CD8-positive, alpha-beta memory T cell (primary cell): ENCODE measurements around the gene SLC38A5. TPM values are rescaled to one million over a fixed set of nuclear protein-coding genes. Genes with fewer than 3 reads are reported as not detected.

Source experiments
- CTCF ChIA-PET: fragments of 350-600 bp; sonication (Branson Sonifier 250); formaldehyde crosslinking; loops from one replicate; lab custom pipeline; 2021; ENCODE audit warnings: antibody characterized with exemption; lab: Charles Lee
- POLR2A ChIA-PET: fragments of 350-600 bp; sonication (Branson Sonifier 250); formaldehyde crosslinking; loops from one replicate; lab custom pipeline; 2021; ENCODE audit warnings: antibody characterized with exemption; lab: Charles Lee
- DNase-seq, 5 donors: peaks; one replicate each; pipeline versions ENCODE4 v3.0.0 to v3.0.0-alpha.2; 2020 to 2022; ENCODE audit warnings: mixed read lengths in 1 of 5
- H3K27ac ChIP-seq: one replicate; pipeline ENCODE4 v1.7.0; 2013; ENCODE audit warnings: low read depth, mild to moderate bottlenecking, low read length, moderate library complexity
- H3K27me3 ChIP-seq: 2 replicates; pipeline ENCODE4 v1.7.0; 2013; ENCODE audit warnings: low read length, mild to moderate bottlenecking; ENCODE audit not compliant: insufficient read depth, poor library complexity, severe bottlenecking
- H3K36me3 ChIP-seq: 2 replicates; pipeline ENCODE4 v1.7.0; 2013; ENCODE audit warnings: mild to moderate bottlenecking, low read length, moderate library complexity; ENCODE audit not compliant: insufficient read depth
- H3K4me1 ChIP-seq: 2 replicates; pipeline ENCODE4 v1.7.0; 2013; ENCODE audit warnings: mild to moderate bottlenecking, low read length, moderate library complexity; ENCODE audit not compliant: insufficient read depth
- H3K4me3 ChIP-seq: 2 replicates; pipeline ENCODE4 v1.7.0; 2013; ENCODE audit warnings: mild to moderate bottlenecking, low read length
- H3K9me3 ChIP-seq: 2 replicates; pipeline ENCODE4 v1.7.0; 2013; ENCODE audit warnings: mild to moderate bottlenecking, low read length
- H3K27ac Mint-ChIP-seq, 8 donors: one replicate each; pipeline ENCODE4 v1.8.0; 2020 to 2021; ENCODE audit warnings: mixed read lengths in 8 of 8, mild to moderate bottlenecking in 6 of 8, inconsistent platforms in 3 of 8, moderate library complexity in 3 of 8
- H3K27me3 Mint-ChIP-seq, 2 donors: one replicate each; pipeline ENCODE4 v1.8.0; 2020 to 2021; ENCODE audit warnings: mixed read lengths in 2 of 2, mild to moderate bottlenecking in 1 of 2, moderate library complexity in 1 of 2
- H3K36me3 Mint-ChIP-seq, 3 donors: one replicate each; pipeline ENCODE4 v1.8.0; 2020 to 2021; ENCODE audit warnings: mixed read lengths in 3 of 3, inconsistent platforms in 1 of 3, mild to moderate bottlenecking in 1 of 3
- H3K4me1 Mint-ChIP-seq, 3 donors: one replicate each; pipeline ENCODE4 v1.8.0; 2020 to 2021; ENCODE audit warnings: mixed read lengths in 3 of 3, inconsistent platforms in 1 of 3, mild to moderate bottlenecking in 1 of 3
- H3K4me3 Mint-ChIP-seq, 7 donors: one replicate each; pipeline ENCODE4 v1.8.0; 2020 to 2021; ENCODE audit warnings: mixed read lengths in 7 of 7, mild to moderate bottlenecking in 6 of 7, moderate library complexity in 4 of 7, inconsistent platforms in 2 of 7
- H3K9me3 Mint-ChIP-seq, 5 donors: one replicate each; pipeline ENCODE4 v1.8.0; 2020 to 2022; ENCODE audit warnings: mixed read lengths in 5 of 5, mild to moderate bottlenecking in 3 of 5, moderate library complexity in 2 of 5, inconsistent platforms in 1 of 5
- polyA plus RNA-seq: library from polyadenylated mRNA; unstranded; fragments of 300-500 nt; fragmentation: Illumina TruSeq; gene quantifications from one replicate; pipeline ENCODE4 v1.2.3, GENCODE V29; 2021
- total RNA-seq, 2 experiments: library from RNA; stranded (reverse); gene quantifications; one replicate each; pipeline ENCODE4 v1.2.3, GENCODE V29; 2021

The SLC38A5 gene
- total and polyA plus RNA-seq, 3 experiments from 2014 or later: 19.8 to 211 (median 188) TPM

GRCh38 chrX:48478806-48479205 lies 8.7 kb upstream of the SLC38A5 start:
- H3K4me3 ChIP-seq: no peak overlapping the region
- H3K9me3 Mint-ChIP-seq: no peaks in the 10 kb centered on the region
- peaks cover 0 to 55% (median 4%) of the 10 kb centered on the region in 3 donors for H3K36me3 Mint-ChIP-seq
- H3K27me3 ChIP-seq: no peaks in the 10 kb centered on the region
- CTCF ChIA-PET: no interaction called here
- peaks cover 24 to 39% (median 31%) of the 10 kb centered on the region in 3 donors for H3K4me1 Mint-ChIP-seq
- POLR2A ChIA-PET: no interaction called here
- H3K4me3 Mint-ChIP-seq: peak overlapping the region in 3 of 7 donors; percentile 3 to 49 (median 33)
- no peaks in the 10 kb centered on the region for H3K36me3 ChIP-seq
- H3K27ac ChIP-seq: no peak overlapping the region
- H3K27me3 Mint-ChIP-seq: peaks cover 0 to 7% of the 10 kb centered on the region in 2 donors
- H3K9me3 ChIP-seq: no peaks in the 10 kb centered on the region
- H3K4me1 ChIP-seq: peaks cover 14% of the 10 kb centered on the region
- DNase-seq: no peak
- H3K27ac Mint-ChIP-seq: peak overlapping the region in 4 of 8 donors; percentile 1 to 96 (median 62)

- H3K27ac ChIP-seq: no peak overlapping the region
- peaks cover 0 to 49% (median 4%) of the 10 kb centered on the region in 3 donors for H3K36me3 Mint-ChIP-seq
- peak overlapping the region in 6 of 8 donors; percentile 14 to 97 (median 82) for H3K27ac Mint-ChIP-seq
- H3K36me3 ChIP-seq: no peaks in the 10 kb centered on the region
- peaks cover 24 to 39% (median 31%) of the 10 kb centered on the region in 3 donors for H3K4me1 Mint-ChIP-seq
- no peaks in the 10 kb centered on the region for H3K27me3 ChIP-seq
- H3K9me3 ChIP-seq: no peaks in the 10 kb centered on the region
- no peak overlapping the region for H3K4me3 ChIP-seq
- no peaks in the 10 kb centered on the region for H3K9me3 Mint-ChIP-seq
- POLR2A ChIA-PET: no interaction called here
- DNase-seq: no peak
- peaks cover 0 to 7% of the 10 kb centered on the region in 2 donors for H3K27me3 Mint-ChIP-seq
- H3K4me1 ChIP-seq: peaks cover 14% of the 10 kb centered on the region
- H3K4me3 Mint-ChIP-seq: peak overlapping the region in 2 of 7 donors; percentile 3 to 87
- CTCF ChIA-PET: no interaction called here
Measured at GRCh38 chrX:48477960-48478755, 8.1 kb upstream of the SLC38A5 start.

DNA sequence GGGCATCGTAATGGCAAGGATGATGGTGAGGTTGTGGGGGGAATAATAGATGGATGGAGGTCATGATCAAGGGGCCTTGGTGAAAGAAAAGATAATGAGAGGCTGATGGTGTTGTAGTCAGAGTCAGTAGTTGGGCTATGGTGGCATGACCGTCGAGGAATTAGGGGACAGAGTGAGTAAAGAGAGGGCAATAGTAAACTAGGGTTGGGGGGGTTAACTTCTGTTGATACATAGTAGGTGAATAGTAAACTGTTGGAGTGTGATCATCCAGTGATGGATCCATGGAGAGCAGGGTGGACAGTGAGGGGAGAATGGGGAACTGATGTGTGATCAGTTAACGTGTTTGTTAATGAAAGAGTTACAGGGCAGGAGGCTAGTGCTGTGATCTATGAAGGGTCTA lies 6.9 kb upstream of the SLC38A5 start:
- CTCF ChIA-PET: no interaction called here
- peak overlapping the region; percentile 84 for H3K27ac ChIP-seq
- H3K9me3 Mint-ChIP-seq: no peaks in the 10 kb centered on the region
- H3K4me1 Mint-ChIP-seq: peaks cover 24 to 39% (median 31%) of the 10 kb centered on the region in 3 donors
- peak overlapping the region; percentile 76 to 97 (median 84) for H3K27ac Mint-ChIP-seq
- no peaks in the 10 kb centered on the region for H3K27me3 ChIP-seq
- POLR2A ChIA-PET: interaction anchor here (0.6 to 1.5 kb wide), 2 partner anchors 97 to 464 kb away, joined by 3 to 7 read pairs; partner anchors contain the start of gene RBM3
- peak overlapping the region; percentile 78 to 96 (median 87) for H3K4me3 Mint-ChIP-seq
- no peaks in the 10 kb centered on the region for H3K36me3 ChIP-seq
- no peak for DNase-seq
- peaks cover 0 to 6% of the 10 kb centered on the region in 2 donors for H3K27me3 Mint-ChIP-seq
- peaks cover 14% of the 10 kb centered on the region for H3K4me1 ChIP-seq
- H3K4me3 ChIP-seq: peak overlapping the region; percentile 86
- peaks cover 0 to 37% (median 2%) of the 10 kb centered on the region in 3 donors for H3K36me3 Mint-ChIP-seq
- no peaks in the 10 kb centered on the region for H3K9me3 ChIP-seq

GRCh38 chrX:48475774-48476577 lies 5.9 kb upstream of the SLC38A5 start, which contains the start of gene FTSJ1:
Gene FTSJ1 (plus strand): TSS chrX:48476199. CDS start chrX:48478048, 1,849 bp downstream.
- H3K27me3 Mint-ChIP-seq: peaks cover 0 to 3% of the 10 kb centered on the region in 2 donors
- peaks cover 24 to 39% (median 31%) of the 10 kb centered on the region in 3 donors for H3K4me1 Mint-ChIP-seq
- H3K4me3 Mint-ChIP-seq: peak within 1 kb of the TSS; percentile 78 to 96 (median 87)
- CTCF ChIA-PET: no interaction called here
- peak within 1 kb of the TSS; percentile 86 for H3K4me3 ChIP-seq
- no peaks in the 10 kb centered on the region for H3K9me3 Mint-ChIP-seq
- no peaks in the 10 kb centered on the region for H3K9me3 ChIP-seq
- no peaks in the 10 kb centered on the region for H3K27me3 ChIP-seq
- H3K36me3 ChIP-seq: no peaks in the 10 kb centered on the region
- POLR2A ChIA-PET: interaction anchor here (0.6 to 1.5 kb wide), 2 partner anchors 98 to 465 kb away, joined by 3 to 7 read pairs; partner anchors contain the start of gene RBM3
- H3K27ac ChIP-seq: peak within 1 kb of the TSS; percentile 84
- DNase-seq: peak; percentile 79 to 94 (median 90)
- peaks cover 0 to 29% (median 2%) of the 10 kb centered on the region in 3 donors for H3K36me3 Mint-ChIP-seq
- H3K27ac Mint-ChIP-seq: peak within 1 kb of the TSS; percentile 76 to 97 (median 86)
- peaks cover 14% of the 10 kb centered on the region for H3K4me1 ChIP-seq

DNA sequence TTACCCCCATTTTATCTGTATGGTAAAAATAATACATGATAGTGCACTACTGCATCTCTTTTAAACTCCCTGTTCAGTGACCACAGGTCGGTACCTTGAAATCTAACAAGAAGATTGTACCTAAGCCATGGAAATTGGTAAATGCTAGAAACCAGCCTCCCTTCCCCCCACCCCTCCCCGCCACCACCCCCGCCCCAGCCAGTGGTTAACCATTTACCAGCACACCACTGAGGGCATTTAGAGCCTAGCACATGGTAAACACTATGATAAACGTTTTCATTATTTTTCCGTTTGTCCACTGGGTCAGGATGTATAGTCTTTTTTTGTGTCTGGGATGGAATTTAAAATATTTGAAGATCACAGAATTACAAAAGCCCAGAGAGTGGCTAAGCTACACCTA lies 5.2 kb upstream of the SLC38A5 start:
- Mint-ChIP-seq H3K4me1 (peaks cover 24 to 39% (median 31%) of the 10 kb centered on the region in 3 donors), H3K27ac (peak overlapping the region; percentile 12 to 97 (median 84)), H3K9me3 (no peaks in the 10 kb centered on the region), H3K27me3 (peaks cover 0 to 3% of the 10 kb centered on the region in 2 donors), H3K4me3 (peak overlapping the region; percentile 78 to 96 (median 87)), H3K36me3 (peaks cover 0 to 23% (median 2%) of the 10 kb centered on the region in 3 donors)
- ChIA-PET POLR2A (interaction anchor here (1.5 kb wide), 1 partner anchor 99 kb away, joined by 3 read pairs; the partner anchor contains the start of gene RBM3), CTCF (no interaction called here)
- Histone ChIP-seq H3K36me3 (no peaks in the 10 kb centered on the region), H3K4me3 (peak overlapping the region; percentile 52), H3K27me3 (no peaks in the 10 kb centered on the region), H3K27ac (peak overlapping the region; percentile 84), H3K4me1 (peaks cover 14% of the 10 kb centered on the region), H3K9me3 (no peaks in the 10 kb centered on the region)
- DNase-seq: no peak

DNA sequence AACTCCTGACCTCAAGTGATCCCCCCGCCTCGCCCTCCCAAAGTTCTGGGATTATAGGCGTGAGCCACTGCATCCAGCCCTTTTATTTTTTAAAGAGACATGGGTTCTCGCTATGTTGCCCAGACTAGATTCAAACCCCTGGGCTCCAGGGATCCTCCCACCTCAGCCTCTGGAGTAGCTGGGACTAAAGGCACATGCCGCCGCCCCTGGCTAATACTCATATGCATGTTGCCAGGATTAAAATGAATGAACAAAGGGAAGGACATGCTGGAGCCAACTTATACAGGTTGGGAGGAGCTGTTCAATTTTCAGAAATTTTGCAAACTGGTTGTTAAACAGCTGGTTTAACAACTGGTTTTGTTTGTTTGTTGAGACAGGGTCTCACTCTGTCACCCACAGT lies 4.5 kb upstream of the SLC38A5 start:
- Mint-ChIP-seq H3K4me1 (peaks cover 26 to 42% (median 34%) of the 10 kb centered on the region in 3 donors), H3K9me3 (no peaks in the 10 kb centered on the region)

DNA sequence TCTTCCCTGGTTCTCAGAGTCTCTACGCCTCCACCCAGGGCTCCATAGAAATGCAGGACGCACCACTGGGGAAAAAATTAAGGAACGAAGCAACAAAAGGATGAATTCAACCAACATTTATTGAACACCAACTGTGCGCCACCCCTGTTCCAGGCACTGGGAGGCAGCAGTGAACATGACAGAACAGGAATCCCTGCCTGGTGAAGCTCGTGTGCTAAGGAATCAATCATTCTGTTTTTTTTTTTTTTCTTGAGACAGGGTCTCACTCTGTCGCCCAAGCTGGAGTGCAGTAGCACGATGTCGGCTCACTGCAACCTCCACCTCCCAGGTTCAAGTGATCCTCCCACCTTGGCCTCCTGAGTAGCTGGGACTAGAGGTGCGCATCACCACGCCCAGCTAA lies 4.1 kb upstream of the SLC38A5 start:
- H3K9me3 Mint-ChIP-seq: no peaks in the 10 kb centered on the region
- H3K4me1 ChIP-seq: peaks cover 22% of the 10 kb centered on the region
- H3K4me3 Mint-ChIP-seq: no peak overlapping the region
- peaks cover 0 to 15% (median 1%) of the 10 kb centered on the region in 3 donors for H3K36me3 Mint-ChIP-seq
- no peaks in the 10 kb centered on the region for H3K36me3 ChIP-seq
- H3K27ac Mint-ChIP-seq: no peak overlapping the region
- no peaks in the 10 kb centered on the region for H3K27me3 ChIP-seq
- peaks cover 0 to 3% of the 10 kb centered on the region in 2 donors for H3K27me3 Mint-ChIP-seq
- CTCF ChIA-PET: interaction anchor here (1.4 kb wide), 1 partner anchor 390 kb away, joined by 3 read pairs; no protein-coding TSS in a partner anchor
- no peak overlapping the region for H3K27ac ChIP-seq
- H3K4me3 ChIP-seq: no peak overlapping the region
- DNase-seq: no peak
- POLR2A ChIA-PET: no interaction called here
- H3K4me1 Mint-ChIP-seq: peaks cover 31 to 44% (median 38%) of the 10 kb centered on the region in 3 donors
- H3K9me3 ChIP-seq: no peaks in the 10 kb centered on the region

More for the DNA sequence above, 4.5 kb upstream of the SLC38A5 start:
- peak overlapping the region in 1 of 7 donors; percentile 87 for H3K4me3 Mint-ChIP-seq
- peaks cover 0 to 3% of the 10 kb centered on the region in 2 donors for H3K27me3 Mint-ChIP-seq
- Histone ChIP-seq H3K27ac (no peak overlapping the region), H3K9me3 (no peaks in the 10 kb centered on the region), H3K27me3 (no peaks in the 10 kb centered on the region), H3K4me3 (no peak overlapping the region), H3K4me1 (peaks cover 20% of the 10 kb centered on the region), H3K36me3 (no peaks in the 10 kb centered on the region)
- DNase-seq: no peak
- peak overlapping the region in 1 of 8 donors; percentile 81 for H3K27ac Mint-ChIP-seq
- peaks cover 0 to 19% (median 2%) of the 10 kb centered on the region in 3 donors for H3K36me3 Mint-ChIP-seq
- POLR2A ChIA-PET: no interaction called here
- CTCF ChIA-PET: interaction anchor here (1.4 kb wide), 1 partner anchor 391 kb away, joined by 3 read pairs; no protein-coding TSS in a partner anchor
